HepG2 (cell line): ENCODE data around the gene CD7. TPM values are rescaled to one million over a fixed set of nuclear protein-coding genes. Genes with fewer than 3 reads are reported as not detected.
A peak's percentile ranks its signal among the peaks of the same experiment; 100 is the strongest.

Experiments
- AHR ChIP-seq: IDR thresholded peaks from 2 replicates; pipeline ENCODE4 v1.6.1; 2018; ENCODE audit warnings: missing genetic modification reagents, missing compliant biosample characterization
- NFRKB ChIP-seq: fragments of 450-650 bp; IDR thresholded peaks from 2 replicates; pipeline ENCODE4 v1.6.1; 2017
- RAD51 ChIP-seq: fragments of 450-650 bp; IDR thresholded peaks from 2 replicates; pipeline ENCODE4 v1.6.1; 2016; ENCODE audit warnings: borderline replicate concordance
- SATB2 ChIP-seq: sonication (generic); formaldehyde crosslinking; IDR thresholded peaks from 2 replicates; pipeline ENCODE4 v1.5.0; 2020; ENCODE audit warnings: missing genetic modification reagents
- SIN3A ChIP-seq: IDR thresholded peaks from 2 replicates; pipeline ENCODE4 v1.6.1; 2011; ENCODE audit warnings: low read depth, mild to moderate bottlenecking, control low read depth, low read length, borderline replicate concordance
- STAT5B ChIP-seq: sonication (generic); formaldehyde crosslinking; IDR thresholded peaks from 2 replicates; pipeline ENCODE4 v1.4.0; 2020; ENCODE audit warnings: missing genetic modification reagents
- THYN1 ChIP-seq: sonication (generic); formaldehyde crosslinking; IDR thresholded peaks from 2 replicates; pipeline ENCODE4 v1.8.1; 2023; ENCODE audit warnings: low read depth, mild to moderate bottlenecking, moderate library complexity, missing genetic modification reagents, borderline replicate concordance
- ZNF256 ChIP-seq: sonication (generic); formaldehyde crosslinking; conservative IDR thresholded peaks from 2 replicates; pipeline ENCODE4 v1.4.0; 2020; ENCODE audit warnings: missing genetic modification reagents
- ZNF451 ChIP-seq: sonication (generic); formaldehyde crosslinking; IDR thresholded peaks from 2 replicates; pipeline ENCODE4 v1.5.0; 2020; ENCODE audit warnings: mild to moderate bottlenecking, missing genetic modification reagents
- ZNF543 ChIP-seq: sonication (generic); formaldehyde crosslinking; IDR thresholded peaks from 2 replicates; pipeline ENCODE4 v1.4.0; 2020; ENCODE audit warnings: mild to moderate bottlenecking, missing genetic modification reagents
- ZNF563 ChIP-seq: sonication (generic); formaldehyde crosslinking; IDR thresholded peaks from 2 replicates; pipeline ENCODE4 v1.8.0; 2022; ENCODE audit warnings: mild to moderate bottlenecking, moderate library complexity, missing genetic modification reagents
- ZNF766 ChIP-seq: sonication (generic); formaldehyde crosslinking; IDR thresholded peaks from 2 replicates; pipeline ENCODE4 v1.5.0; 2020; ENCODE audit warnings: missing genetic modification reagents, borderline replicate concordance
- ZSCAN9 ChIP-seq: IDR thresholded peaks from 2 replicates; pipeline ENCODE4 v1.6.1; 2016; ENCODE audit warnings: borderline replicate concordance
- polyA plus RNA-seq, 8 experiments: library from polyadenylated mRNA; depleted of rRNA in 3 of 8; stranded (reverse) in 7 of 8; unstranded in 1 of 8; fragments of >200 nt; fragmentation: Illumina TruSeq in 4 of 8; extraction: Trizol in 4 of 8; gene quantifications; 2 replicates each; pipeline versions ENCODE4 v1.2.1 to v1.2.3, GENCODE V29; 2011 to 2016; ENCODE audit warnings: low read depth in 4 of 8, missing spikeins in 1 of 8, mixed read lengths in 1 of 8; ENCODE audit not compliant: insufficient read depth in 1 of 8
- total RNA-seq, 5 experiments: library from RNA; depleted of rRNA; stranded (reverse); fragments of >200 nt; fragmentation: Illumina TruSeq; extraction: Trizol; gene quantifications; 2 replicates each; pipeline ENCODE4 v1.2.3, GENCODE V29; 2016; ENCODE audit warnings: low read depth in 1 of 5
- TF ChIP-seq, protein P1 (sequence below): IDR thresholded peaks from 2 replicates; pipeline ENCODE4 v1.6.1; 2016; ENCODE audit warnings: low read depth
- TF ChIP-seq, protein P2 (sequence below): sonication (generic); formaldehyde crosslinking; IDR thresholded peaks from 2 replicates; pipeline ENCODE4 v1.5.0; 2020; ENCODE audit warnings: mild to moderate bottlenecking, missing genetic modification reagents, moderate library complexity
- TF ChIP-seq, protein P3 (sequence below): sonication (generic); formaldehyde crosslinking; IDR thresholded peaks from 2 replicates; pipeline ENCODE4 v1.8.0; 2022; ENCODE audit warnings: low read depth, missing genetic modification reagents
- TF ChIP-seq, protein P4 (sequence below): sonication (generic); formaldehyde crosslinking; IDR thresholded peaks from 2 replicates; pipeline ENCODE4 v1.5.1; 2020; ENCODE audit warnings: missing genetic modification reagents, mild to moderate bottlenecking, borderline replicate concordance
- TF ChIP-seq, protein P5 (sequence below): sonication (generic); formaldehyde crosslinking; IDR thresholded peaks from 2 replicates; pipeline ENCODE4 v1.5.0; 2020; ENCODE audit warnings: mild to moderate bottlenecking, missing genetic modification reagents

Gene CD7
- total and polyA plus RNA-seq, 2 of the 13 experiments (the other 11 are each of a cell fraction or from before 2014, with no cell fraction given) = 67.6 to 76.4 TPM

DNA sequence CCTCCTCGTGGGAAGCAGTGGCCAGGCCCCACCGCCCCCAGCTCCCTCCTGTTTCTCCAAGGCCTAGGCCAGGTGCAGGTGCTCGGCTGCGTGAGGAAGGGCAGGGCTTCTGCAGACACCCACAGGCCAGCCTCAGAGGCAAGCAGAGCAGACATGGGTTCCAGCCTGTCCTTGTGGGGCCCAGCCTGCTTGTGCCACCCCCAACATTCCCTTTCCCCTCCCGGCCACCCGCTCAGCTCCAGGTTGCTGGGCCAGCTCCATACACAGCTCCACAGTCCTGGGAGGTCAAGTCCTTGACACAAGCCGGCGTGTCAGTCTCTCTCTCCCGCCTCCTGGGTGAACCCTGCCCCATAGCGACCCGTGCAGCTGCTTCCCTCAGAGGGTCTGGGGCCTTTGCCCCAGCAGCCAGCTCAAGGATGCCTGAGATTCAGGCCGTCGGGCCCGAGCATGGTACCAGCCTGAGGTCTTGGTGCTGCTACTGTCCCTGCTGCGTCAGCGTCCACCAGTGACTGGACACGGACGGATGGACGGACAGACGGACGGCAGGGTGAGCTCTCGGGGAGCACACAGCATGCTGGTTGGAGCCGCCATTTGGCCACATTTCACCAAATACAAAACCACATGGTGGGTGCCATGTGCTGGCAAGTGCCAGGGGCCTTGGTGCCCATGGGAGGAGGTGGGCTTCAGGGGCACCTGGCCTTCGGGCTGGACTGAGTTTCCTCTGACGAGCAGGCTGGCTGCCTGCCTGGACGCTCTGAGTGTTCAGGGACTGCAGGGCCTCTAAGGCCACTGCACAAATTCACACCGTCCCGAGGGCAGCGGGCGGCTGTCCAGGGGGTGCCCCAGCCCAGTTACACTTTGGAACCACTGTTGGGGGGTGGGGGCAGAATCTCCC, 8.1 kb upstream of the CD7 start (continued):
- TF ChIP-seq, protein P1, sequence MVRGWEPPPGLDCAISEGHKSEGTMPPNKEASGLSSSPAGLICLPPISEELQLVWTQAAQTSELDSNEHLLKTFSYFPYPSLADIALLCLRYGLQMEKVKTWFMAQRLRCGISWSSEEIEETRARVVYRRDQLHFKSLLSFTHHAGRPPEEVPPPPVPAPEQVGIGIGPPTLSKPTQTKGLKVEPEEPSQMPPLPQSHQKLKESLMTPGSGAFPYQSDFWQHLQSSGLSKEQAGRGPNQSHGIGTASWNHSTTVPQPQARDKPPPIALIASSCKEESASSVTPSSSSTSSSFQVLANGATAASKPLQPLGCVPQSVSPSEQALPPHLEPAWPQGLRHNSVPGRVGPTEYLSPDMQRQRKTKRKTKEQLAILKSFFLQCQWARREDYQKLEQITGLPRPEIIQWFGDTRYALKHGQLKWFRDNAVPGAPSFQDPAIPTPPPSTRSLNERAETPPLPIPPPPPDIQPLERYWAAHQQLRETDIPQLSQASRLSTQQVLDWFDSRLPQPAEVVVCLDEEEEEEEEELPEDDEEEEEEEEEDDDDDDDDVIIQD (CRISPR knock-in tag) = 0 out of 2 replicates have a peak, but pooled peaks have one; percentile 14
- TF ChIP-seq ZSCAN9 (CRISPR knock-in tag) (no peak), ZNF543 (CRISPR knock-in tag) (peak; percentile 93), ZNF563 (CRISPR knock-in tag) (no peak; the same call in 1 of the 2 replicates), ZNF766 (CRISPR knock-in tag) (0 out of 2 replicates have a peak, but pooled peaks have one; percentile 17), SATB2 (no peak), SIN3A (no peak), ZNF256 (CRISPR knock-in tag) (no peak; the same call in 1 of the 2 replicates), ZNF451 (CRISPR knock-in tag) (peak; percentile 48; the same call in 1 of the 2 replicates), RAD51 (no peak), NFRKB (no peak), STAT5B (CRISPR knock-in tag) (no peak), THYN1 (CRISPR knock-in tag) (no peak), AHR (CRISPR knock-in tag) (peak; percentile 11; the same call in 1 of the 2 replicates)
- TF ChIP-seq, protein P2, sequence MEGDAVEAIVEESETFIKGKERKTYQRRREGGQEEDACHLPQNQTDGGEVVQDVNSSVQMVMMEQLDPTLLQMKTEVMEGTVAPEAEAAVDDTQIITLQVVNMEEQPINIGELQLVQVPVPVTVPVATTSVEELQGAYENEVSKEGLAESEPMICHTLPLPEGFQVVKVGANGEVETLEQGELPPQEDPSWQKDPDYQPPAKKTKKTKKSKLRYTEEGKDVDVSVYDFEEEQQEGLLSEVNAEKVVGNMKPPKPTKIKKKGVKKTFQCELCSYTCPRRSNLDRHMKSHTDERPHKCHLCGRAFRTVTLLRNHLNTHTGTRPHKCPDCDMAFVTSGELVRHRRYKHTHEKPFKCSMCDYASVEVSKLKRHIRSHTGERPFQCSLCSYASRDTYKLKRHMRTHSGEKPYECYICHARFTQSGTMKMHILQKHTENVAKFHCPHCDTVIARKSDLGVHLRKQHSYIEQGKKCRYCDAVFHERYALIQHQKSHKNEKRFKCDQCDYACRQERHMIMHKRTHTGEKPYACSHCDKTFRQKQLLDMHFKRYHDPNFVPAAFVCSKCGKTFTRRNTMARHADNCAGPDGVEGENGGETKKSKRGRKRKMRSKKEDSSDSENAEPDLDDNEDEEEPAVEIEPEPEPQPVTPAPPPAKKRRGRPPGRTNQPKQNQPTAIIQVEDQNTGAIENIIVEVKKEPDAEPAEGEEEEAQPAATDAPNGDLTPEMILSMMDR (CRISPR knock-in tag) = peak; percentile 51
- TF ChIP-seq, protein P3, sequence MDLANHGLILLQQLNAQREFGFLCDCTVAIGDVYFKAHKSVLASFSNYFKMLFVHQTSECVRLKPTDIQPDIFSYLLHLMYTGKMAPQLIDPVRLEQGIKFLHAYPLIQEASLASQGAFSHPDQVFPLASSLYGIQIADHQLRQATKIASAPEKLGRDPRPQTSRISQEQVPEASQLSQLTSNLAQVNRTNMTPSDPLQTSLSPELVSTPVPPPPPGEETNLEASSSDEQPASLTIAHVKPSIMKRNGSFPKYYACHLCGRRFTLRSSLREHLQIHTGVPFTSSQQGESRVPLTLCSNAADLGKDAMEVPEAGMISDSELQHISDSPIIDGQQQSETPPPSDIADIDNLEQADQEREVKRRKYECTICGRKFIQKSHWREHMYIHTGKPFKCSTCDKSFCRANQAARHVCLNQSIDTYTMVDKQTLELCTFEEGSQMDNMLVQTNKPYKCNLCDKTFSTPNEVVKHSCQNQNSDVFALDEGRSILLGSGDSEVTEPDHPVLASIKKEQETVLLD = no peak; the same call in 1 of the 2 replicates
- TF ChIP-seq, protein P4, sequence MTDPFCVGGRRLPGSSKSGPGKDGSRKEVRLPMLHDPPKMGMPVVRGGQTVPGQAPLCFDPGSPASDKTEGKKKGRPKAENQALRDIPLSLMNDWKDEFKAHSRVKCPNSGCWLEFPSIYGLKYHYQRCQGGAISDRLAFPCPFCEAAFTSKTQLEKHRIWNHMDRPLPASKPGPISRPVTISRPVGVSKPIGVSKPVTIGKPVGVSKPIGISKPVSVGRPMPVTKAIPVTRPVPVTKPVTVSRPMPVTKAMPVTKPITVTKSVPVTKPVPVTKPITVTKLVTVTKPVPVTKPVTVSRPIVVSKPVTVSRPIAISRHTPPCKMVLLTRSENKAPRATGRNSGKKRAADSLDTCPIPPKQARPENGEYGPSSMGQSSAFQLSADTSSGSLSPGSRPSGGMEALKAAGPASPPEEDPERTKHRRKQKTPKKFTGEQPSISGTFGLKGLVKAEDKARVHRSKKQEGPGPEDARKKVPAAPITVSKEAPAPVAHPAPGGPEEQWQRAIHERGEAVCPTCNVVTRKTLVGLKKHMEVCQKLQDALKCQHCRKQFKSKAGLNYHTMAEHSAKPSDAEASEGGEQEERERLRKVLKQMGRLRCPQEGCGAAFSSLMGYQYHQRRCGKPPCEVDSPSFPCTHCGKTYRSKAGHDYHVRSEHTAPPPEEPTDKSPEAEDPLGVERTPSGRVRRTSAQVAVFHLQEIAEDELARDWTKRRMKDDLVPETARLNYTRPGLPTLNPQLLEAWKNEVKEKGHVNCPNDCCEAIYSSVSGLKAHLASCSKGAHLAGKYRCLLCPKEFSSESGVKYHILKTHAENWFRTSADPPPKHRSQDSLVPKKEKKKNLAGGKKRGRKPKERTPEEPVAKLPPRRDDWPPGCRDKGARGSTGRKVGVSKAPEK (CRISPR knock-in tag) = peak; percentile 91; the same call in 1 of the 2 replicates
- TF ChIP-seq, protein P5, sequence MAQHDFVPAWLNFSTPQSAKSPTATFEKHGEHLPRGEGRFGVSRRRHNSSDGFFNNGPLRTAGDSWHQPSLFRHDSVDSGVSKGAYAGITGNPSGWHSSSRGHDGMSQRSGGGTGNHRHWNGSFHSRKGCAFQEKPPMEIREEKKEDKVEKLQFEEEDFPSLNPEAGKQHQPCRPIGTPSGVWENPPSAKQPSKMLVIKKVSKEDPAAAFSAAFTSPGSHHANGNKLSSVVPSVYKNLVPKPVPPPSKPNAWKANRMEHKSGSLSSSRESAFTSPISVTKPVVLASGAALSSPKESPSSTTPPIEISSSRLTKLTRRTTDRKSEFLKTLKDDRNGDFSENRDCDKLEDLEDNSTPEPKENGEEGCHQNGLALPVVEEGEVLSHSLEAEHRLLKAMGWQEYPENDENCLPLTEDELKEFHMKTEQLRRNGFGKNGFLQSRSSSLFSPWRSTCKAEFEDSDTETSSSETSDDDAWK (CRISPR knock-in tag) = no peak
